ENCODE results near the gene EGR1.

GRCh38 chr5:138467711-138468132, 2.4 kb downstream of the EGR1 start:
- TF ChIP-seq FOXA1 (IDR thresholded peaks at IDR 0.05) = no peak
- TF ChIP-seq ATF3 (IDR thresholded peaks at IDR 0.05) = no peak
- no peak for TF ChIP-seq YY1 (IDR thresholded peaks at IDR 0.05)
- no peak for TF ChIP-seq CTCF (IDR thresholded peaks at IDR 0.05; ENCODE audit: low read depth, low read length, missing input control)
- TF ChIP-seq REST (IDR thresholded peaks at IDR 0.05) = no peak
- TF ChIP-seq GABPA (IDR thresholded peaks at IDR 0.05 in 1 of 2, conservative IDR thresholded peaks at IDR 0.05 in 1 of 2) = no peak
- no peak for TF ChIP-seq ZBTB33 (IDR thresholded peaks at IDR 0.05)
- TF ChIP-seq MAX (IDR thresholded peaks at IDR 0.05) = no peak
- TF ChIP-seq EGR1 (IDR thresholded peaks at IDR 0.05; ENCODE audit: low read depth in 2 of 2) = no peak
